Stimulated activated CD8-positive, alpha-beta memory T cell treated with anti-CD3 and anti-CD28 coated beads, Interleukin-7, amount 100 ng/mL, for 24 hours (primary cell): ENCODE measurements around the gene KIRREL3.

Experiments used
- DNase-seq: peaks from one replicate; pipeline ENCODE4 v3.0.0-alpha.2; 2020; ENCODE audit warnings: low read depth

The KIRREL3 gene

GRCh38 chr11:126466236-126467045 lies 534.1 kb downstream of the KIRREL3 start:
- DNase-seq = no peak

GRCh38 chr11:126465573-126466188 lies 534.9 kb downstream of the KIRREL3 start:
- no peak for DNase-seq

DNA sequence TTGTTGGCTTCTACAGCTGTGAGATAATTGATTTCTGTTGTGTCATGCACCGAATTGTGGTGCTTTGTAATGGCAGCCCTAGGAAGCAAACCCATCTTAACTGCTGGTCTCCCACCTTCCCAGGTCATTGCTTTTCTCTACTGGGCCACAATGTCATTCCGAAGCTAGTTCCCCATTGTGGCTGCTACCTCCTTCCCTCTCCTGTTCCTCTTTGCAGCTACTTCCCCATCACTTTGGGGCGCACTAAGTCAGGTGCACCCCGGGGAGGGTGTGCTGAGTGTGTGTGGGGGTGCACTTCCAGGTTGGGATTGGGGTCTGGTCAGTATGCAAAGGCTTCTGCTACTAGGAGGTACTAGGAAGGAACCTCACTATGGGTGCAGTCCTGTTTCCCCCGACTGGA lies 535.8 kb downstream of the KIRREL3 start:
- DNase-seq = no peak

GRCh38 chr11:126462422-126462821 lies 538.1 kb downstream of the KIRREL3 start:
- no peak for DNase-seq

DNA sequence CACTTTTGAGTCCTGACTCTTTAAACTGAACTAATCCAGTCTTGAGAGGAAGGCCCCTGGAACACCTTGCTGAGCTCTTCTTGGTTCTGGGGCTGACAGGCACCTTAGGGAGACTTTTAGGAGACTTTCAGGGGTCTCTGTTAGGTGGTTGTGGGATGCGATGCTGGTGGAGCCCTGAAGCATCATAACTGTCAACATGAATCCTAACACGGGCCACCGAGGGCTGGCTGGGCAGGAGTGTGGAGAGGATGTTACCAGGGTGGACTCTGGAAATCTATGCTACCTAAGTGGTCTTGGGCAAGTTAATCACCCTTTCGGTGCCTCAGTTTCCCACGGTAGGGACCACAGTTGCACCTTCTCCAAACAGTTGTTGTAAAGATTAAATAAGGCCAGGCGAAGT lies 538.6 kb downstream of the KIRREL3 start:
- no peak for DNase-seq

- DNase-seq = no peak
Observed at GRCh38 chr11:126461096-126461440, 539.5 kb downstream of the KIRREL3 start.

DNA sequence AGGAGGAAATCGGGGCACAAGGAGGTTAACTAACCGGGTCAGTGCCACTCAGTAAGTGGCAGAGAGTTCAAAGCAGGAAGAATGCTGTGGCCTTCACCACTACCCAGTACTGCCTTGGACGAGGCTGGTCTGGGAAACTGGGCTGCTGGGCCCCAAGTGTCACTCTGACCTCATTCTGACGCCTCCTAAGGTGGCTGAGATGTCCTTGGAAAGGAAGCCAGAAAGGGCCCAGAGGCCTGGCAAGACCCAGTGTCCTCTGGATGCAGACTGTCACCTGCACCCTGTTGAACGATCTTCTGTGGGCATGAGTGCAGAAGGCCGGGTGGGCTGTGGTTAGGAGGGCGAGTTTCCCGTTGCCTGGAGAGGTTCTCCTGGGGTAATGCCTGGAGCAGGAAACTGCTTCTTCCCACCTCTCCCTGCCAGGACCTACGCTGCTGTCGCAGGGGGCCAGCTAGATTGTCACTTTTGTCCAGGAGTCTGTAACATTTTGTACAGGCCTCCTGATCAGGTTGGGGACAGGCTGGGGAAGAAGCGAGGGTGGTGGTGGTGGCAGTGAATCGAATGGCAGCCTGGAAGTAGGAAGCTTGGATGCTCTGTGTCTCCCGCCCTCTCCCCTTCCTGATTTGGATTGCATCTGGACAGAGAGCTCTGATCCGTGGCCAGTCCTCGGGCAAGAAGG lies 540.0 kb downstream of the KIRREL3 start:
- DNase-seq = no peak

DNA sequence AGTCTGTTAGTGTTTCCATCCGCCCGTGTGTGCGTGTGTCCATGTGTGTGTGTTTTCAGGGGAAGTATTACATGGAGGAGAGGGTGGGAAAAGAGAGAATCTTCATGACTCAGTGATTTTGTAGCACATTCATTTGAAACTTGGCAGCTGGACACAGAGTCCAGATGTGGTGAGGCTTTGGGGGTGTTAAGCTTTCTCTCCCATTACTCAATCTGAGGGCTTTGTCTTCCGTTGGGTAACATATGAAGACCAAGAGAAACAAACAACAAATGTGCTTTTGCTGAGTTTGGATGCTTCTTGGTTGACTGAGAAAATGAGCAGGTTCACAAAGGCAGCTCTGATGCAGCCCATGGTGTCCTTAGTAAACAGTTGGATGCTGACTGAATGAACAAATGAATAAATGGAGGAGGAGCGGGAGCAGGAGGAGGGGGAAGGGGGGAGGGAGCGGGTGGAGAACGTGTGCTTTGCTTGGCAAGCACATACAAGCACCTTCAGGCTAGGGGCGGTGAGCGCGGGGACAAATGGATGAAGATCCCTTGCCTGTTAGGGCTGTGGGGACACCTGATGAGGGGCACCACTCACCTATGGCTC lies 540.8 kb downstream of the KIRREL3 start:
- DNase-seq = no peak

DNA sequence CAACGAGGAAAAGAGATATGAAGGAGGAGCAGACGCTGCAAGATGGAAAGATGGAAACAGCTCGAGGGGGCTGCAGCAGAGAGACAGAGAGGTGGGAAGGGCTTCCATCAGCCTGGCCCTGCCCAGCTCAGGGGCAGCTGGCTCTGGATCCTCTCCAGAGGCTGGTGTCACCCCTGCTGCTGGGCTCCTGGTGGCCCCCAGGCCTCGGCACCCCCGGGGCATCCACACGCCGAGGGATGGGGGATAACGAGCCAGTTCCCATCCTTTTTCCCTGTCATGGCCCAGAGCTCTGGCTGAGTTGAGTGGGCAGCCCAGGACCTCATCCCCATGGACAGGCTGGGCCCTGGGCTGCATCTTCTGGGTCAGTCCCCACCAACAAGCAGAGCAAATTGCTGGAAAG lies 542.8 kb downstream of the KIRREL3 start:
- DNase-seq = no peak

DNA sequence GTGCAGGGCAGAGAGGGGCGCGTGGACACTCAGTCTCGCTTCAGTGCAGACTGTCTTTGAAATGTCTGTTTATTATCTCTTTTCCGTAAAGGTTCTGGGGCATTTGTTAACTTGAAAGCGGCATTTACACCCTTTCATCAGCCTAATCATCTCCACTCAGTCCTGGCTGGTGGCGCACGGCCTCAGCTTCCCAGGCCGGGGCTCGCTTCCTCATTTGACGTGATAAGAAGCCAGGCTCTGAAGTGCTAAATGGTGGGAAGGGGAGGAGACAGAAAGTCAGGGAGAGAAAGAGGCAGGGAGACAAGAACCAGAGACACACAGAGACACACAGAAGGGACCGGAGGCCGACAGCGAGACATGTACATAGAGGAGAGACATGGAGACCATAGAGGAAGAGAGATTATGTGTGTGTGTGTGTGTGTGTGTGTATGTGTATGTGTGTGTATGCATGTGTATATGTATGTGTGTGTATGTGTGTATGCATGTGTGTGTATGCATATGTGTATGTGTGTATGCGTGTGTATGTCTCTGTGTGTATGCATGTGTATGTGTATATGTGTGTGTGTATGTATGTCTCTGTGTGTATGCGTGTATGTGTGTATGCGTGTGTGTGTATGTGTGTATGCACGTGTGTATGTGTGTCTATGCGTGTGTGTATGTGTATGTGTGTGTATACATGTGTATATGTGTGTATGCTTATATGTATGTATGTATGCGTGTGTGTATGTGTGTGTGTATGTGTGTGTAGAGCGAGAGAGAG lies 543.6 kb downstream of the KIRREL3 start:
- no peak for DNase-seq

DNA sequence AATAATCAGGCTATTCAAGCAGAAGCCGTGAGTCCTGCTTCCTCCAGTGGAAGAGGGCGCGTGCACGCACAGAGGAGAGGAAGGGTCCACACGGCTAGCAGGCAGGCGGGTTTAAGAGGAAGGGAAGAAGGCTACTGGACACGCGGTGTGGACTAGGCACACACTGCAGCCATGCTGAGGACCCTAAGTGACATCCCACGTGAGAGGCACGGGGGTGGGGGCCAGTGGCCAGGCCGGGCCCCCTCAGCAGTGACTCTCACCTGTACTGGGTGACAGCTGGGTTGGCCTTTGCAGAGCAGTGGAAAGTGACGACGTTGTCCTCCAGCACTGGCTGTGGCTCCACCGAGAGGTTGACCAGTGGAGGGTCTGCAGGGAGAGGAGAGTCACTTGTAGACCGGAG lies 544.5 kb downstream of the KIRREL3 start:
- no peak for DNase-seq

GRCh38 chr11:126452241-126453101 lies 548.1 kb downstream of the KIRREL3 start:
- no peak for DNase-seq

DNA sequence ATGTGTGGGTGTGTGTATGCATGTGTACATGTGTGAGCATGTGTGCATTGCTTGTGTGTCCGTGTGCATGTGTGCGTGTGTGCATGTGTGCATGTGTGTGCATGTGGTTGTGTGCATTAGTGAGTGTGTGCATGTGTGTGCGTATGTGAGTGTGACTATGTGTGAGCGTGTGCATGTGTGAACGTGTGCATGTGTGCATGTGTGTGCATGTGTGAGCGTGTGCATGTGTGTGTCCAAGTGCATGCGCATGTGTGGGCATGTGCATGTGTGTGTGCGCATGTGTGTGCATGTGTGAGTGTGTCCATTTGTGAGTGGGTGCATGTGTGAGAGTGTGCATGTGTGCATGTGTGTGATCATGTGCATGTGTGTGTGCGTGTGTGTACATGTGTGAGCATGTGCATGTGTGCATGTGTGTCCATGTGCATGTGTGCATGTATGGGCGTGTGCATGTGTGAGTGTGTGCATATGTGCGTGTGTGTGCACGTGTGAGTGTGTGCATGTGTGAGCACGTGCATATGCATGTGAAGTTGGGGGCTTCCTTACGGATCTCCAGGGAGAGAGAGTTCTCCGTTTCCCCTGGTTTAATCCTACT lies 549.3 kb downstream of the KIRREL3 start:
- DNase-seq = no peak

GRCh38 chr11:126450806-126451205 lies 549.8 kb downstream of the KIRREL3 start:
- no peak for DNase-seq

- DNase-seq = no peak
Observed at GRCh38 chr11:126450198-126450597, 550.4 kb downstream of the KIRREL3 start.

GRCh38 chr11:126446581-126446980 lies 554.0 kb downstream of the KIRREL3 start:
- DNase-seq = no peak

DNA sequence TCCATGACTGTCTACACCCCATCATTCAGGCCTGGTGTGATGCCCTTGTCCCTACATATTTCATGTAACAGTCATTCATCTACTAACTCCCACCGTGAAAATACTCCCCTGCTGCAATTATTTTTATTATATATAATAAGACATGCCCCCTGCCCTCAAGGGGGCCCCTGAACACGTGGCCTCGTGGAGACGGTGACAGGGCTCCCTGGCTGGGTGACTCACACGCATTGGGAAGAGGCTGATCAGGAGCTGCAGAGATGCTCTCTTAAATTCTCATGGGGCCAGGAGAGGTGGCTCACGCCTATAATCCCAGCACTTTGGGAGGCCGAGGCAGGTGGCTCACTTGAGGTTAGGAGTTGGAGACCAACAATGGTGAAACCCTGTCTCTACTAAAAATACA lies 556.5 kb downstream of the KIRREL3 start:
- DNase-seq = no peak

- no peak for DNase-seq
Observed at GRCh38 chr11:126443120-126443519, 557.5 kb downstream of the KIRREL3 start.

- DNase-seq = peak; percentile 40
Observed at GRCh38 chr11:126440792-126441514, 559.6 kb downstream of the KIRREL3 start.

DNA sequence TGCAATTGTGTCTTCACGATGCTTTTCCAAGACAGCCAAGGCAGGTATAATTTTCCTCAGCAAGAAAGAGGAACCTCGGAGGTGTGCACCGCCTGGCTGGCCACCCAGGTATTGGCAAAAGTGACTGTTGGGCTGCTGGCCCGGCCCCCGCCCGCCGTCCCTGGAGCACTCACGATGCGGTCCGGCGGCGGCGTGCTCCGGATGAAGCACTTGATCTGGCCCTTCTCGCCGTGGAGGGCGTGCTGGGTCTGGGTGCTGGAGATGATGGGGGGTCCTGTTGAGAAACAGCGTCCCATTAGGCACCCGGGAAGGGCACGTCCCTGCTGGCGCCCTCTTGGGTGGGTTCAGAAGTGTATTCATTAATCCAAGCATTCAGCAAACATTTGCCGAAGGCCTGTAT lies 560.3 kb downstream of the KIRREL3 start:
- DNase-seq = no peak
